Measurements from ENCODE around the gene INHA.

INHA gene

GRCh38 chr2:219571311-219572236, 536 bp upstream of the INHA start, which contains the start of gene OBSL1:
TSS of gene OBSL1 (minus strand) at chr2:219571539. CDS start at chr2:219571232, 307 bp downstream.
- H3K4me3 ChIP-seq (ENCODE audit: low read depth, low read length): peak within 1 kb of the TSS; percentile 72
- CTCF ChIA-PET: interaction anchor here (1.0 to 4.0 kb wide), 6 partner anchors 11 to 180 kb away, joined by 3 to 46 read pairs (median 6); no protein-coding TSS in a partner anchor
- peak; percentile 24 for DNase-seq (ENCODE audit: low read depth, low spot score)
- TF ChIP-seq CTCF (IDR thresholded peaks at IDR 0.05; ENCODE audit: insufficient read depth, low read length, missing control alignments): no peak
- POLR2A ChIA-PET: interaction anchor here (0.8 to 2.2 kb wide), 10 partner anchors 9 to 117 kb away, joined by 3 to 13 read pairs (median 6); partner anchors contain the start of genes CHPF, STK11IP and TMEM198

- TF ChIP-seq CTCF (IDR thresholded peaks at IDR 0.05; ENCODE audit: insufficient read depth, low read length, missing control alignments): no peak
- no peak for DNase-seq (ENCODE audit: low read depth, low spot score)
- ChIA-PET CTCF (no interaction called here), POLR2A (interaction anchor here (0.6 kb wide), 1 partner anchor 23 kb away, joined by 3 read pairs; no protein-coding TSS in a partner anchor)
- no peak overlapping the region for H3K4me3 ChIP-seq (ENCODE audit: low read depth, low read length)
Measured at GRCh38 chr2:219573166-219573565, 1.1 kb downstream of the INHA start.

- no peak overlapping the region for H3K4me3 ChIP-seq (ENCODE audit: low read depth, low read length)
- ChIA-PET POLR2A (no interaction called here), CTCF (interaction anchor here (4.7 kb wide), 1 partner anchor 14 kb away, joined by 34 read pairs; no protein-coding TSS in a partner anchor)
- no peak for DNase-seq (ENCODE audit: low read depth, low spot score)
- no peak for TF ChIP-seq CTCF (IDR thresholded peaks at IDR 0.05; ENCODE audit: insufficient read depth, low read length, missing control alignments)
Measured at GRCh38 chr2:219574484-219575311, 2.6 kb downstream of the INHA start.

- no peak overlapping the region for H3K4me3 ChIP-seq (ENCODE audit: low read depth, low read length)
- no peak for DNase-seq (ENCODE audit: low read depth, low spot score)
- no peak for TF ChIP-seq CTCF (IDR thresholded peaks at IDR 0.05; ENCODE audit: insufficient read depth, low read length, missing control alignments)
- POLR2A ChIA-PET: no interaction called here
- CTCF ChIA-PET: interaction anchor here (1.2 to 4.7 kb wide), 3 partner anchors 13 to 67 kb away, joined by 3 to 34 read pairs (median 4); no protein-coding TSS in a partner anchor
Measured at GRCh38 chr2:219575566-219576504, 3.7 kb downstream of the INHA start.

GRCh38 chr2:219576505-219577388, 4.6 kb downstream of the INHA start:
- CTCF ChIA-PET: interaction anchor here (1.2 to 4.7 kb wide), 3 partner anchors 12 to 66 kb away, joined by 3 to 34 read pairs (median 4); no protein-coding TSS in a partner anchor
- DNase-seq (ENCODE audit: low read depth, low spot score): no peak
- H3K4me3 ChIP-seq (ENCODE audit: low read depth, low read length): no peak overlapping the region
- TF ChIP-seq CTCF (IDR thresholded peaks at IDR 0.05; ENCODE audit: insufficient read depth, low read length, missing control alignments): no peak
- POLR2A ChIA-PET: no interaction called here
